H9 (cell line): Measurements from ENCODE around the gene SERPINE1. TPM values are rescaled to one million over a fixed set of nuclear protein-coding genes. Genes with fewer than 3 reads are reported as not detected.

ENCODE experiments used
- DNase-seq: peaks from one replicate; pipeline ENCODE4 v3.0.0-alpha.2; 2017
- H2AFZ ChIP-seq: one replicate; pipeline ENCODE4 v1.6.1; 2013; ENCODE audit warnings: mild to moderate bottlenecking, low read length, control low read depth, moderate library complexity
- H2AK5ac ChIP-seq: 2 replicates; pipeline ENCODE4 v1.6.1; 2013; ENCODE audit warnings: low read length, control low read depth, mixed read lengths; ENCODE audit not compliant: insufficient read length
- H2BK120ac ChIP-seq: one replicate; pipeline ENCODE4 v1.6.1; 2013; ENCODE audit warnings: low read depth, mild to moderate bottlenecking, low read length, control low read depth, inconsistent platforms; ENCODE audit not compliant: poor library complexity, severe bottlenecking
- H2BK12ac ChIP-seq: 2 replicates; pipeline ENCODE4 v1.6.1; 2013; ENCODE audit warnings: low read length, control low read depth, mixed read lengths, low read depth; ENCODE audit not compliant: insufficient read length
- H2BK15ac ChIP-seq: 2 replicates; pipeline ENCODE4 v1.6.1; 2013; ENCODE audit warnings: low read depth, low read length, control low read depth
- H2BK20ac ChIP-seq: one replicate; pipeline ENCODE4 v1.6.1; 2013; ENCODE audit warnings: low read depth, mild to moderate bottlenecking, low read length, control low read depth, inconsistent platforms; ENCODE audit not compliant: poor library complexity, severe bottlenecking
- H2BK5ac ChIP-seq: 2 replicates; pipeline ENCODE4 v1.6.1; 2013; ENCODE audit warnings: low read length, control low read depth, mixed read lengths; ENCODE audit not compliant: insufficient read length
- H3K14ac ChIP-seq: 2 replicates; pipeline ENCODE4 v1.6.1; 2013; ENCODE audit warnings: low read length, control low read depth; ENCODE audit not compliant: insufficient read depth
- H3K18ac ChIP-seq: 2 replicates; pipeline ENCODE4 v1.6.1; 2013; ENCODE audit warnings: low read depth, mild to moderate bottlenecking, mixed read lengths, low read length, control low read depth; ENCODE audit not compliant: insufficient read length
- H3K23ac ChIP-seq: 2 replicates; pipeline ENCODE4 v1.6.1; 2013; ENCODE audit warnings: low read length, control low read depth, mixed read lengths, low read depth; ENCODE audit not compliant: insufficient read length
- H3K23me2 ChIP-seq: 2 replicates; pipeline ENCODE4 v1.6.1; 2013; ENCODE audit warnings: low read depth, mild to moderate bottlenecking, mixed read lengths, low read length, control low read depth; ENCODE audit not compliant: insufficient read length, poor library complexity, severe bottlenecking
- H3K27ac ChIP-seq: 2 replicates; pipeline ENCODE4 v1.5.1; 2013; ENCODE audit warnings: low read length, control low read depth, mixed read lengths, low read depth; ENCODE audit not compliant: insufficient read length
- H3K27me3 ChIP-seq: 2 replicates; pipeline ENCODE4 v1.6.1; 2013; ENCODE audit warnings: low read length, control low read depth, inconsistent platforms; ENCODE audit not compliant: insufficient read depth
- H3K4ac ChIP-seq: 2 replicates; pipeline ENCODE4 v1.6.1; 2013; ENCODE audit warnings: low read depth, mild to moderate bottlenecking, control low read depth, inconsistent platforms, low read length, moderate library complexity
- H3K4me1 ChIP-seq: 2 replicates; pipeline ENCODE4 v1.6.1; 2013; ENCODE audit warnings: low read length, control low read depth, inconsistent platforms; ENCODE audit not compliant: insufficient read depth
- H3K4me2 ChIP-seq: 2 replicates; pipeline ENCODE4 v1.6.1; 2013; ENCODE audit warnings: low read length, control low read depth, mixed read lengths; ENCODE audit not compliant: insufficient read length, insufficient read depth
- H3K56ac ChIP-seq: 2 replicates; pipeline ENCODE4 v1.6.1; 2013; ENCODE audit warnings: low read depth, mild to moderate bottlenecking, mixed read lengths, low read length, control low read depth; ENCODE audit not compliant: insufficient read length
- H3K79me1 ChIP-seq: 2 replicates; pipeline ENCODE4 v1.6.1; 2013; ENCODE audit warnings: low read depth, mild to moderate bottlenecking, moderate library complexity, low read length, control low read depth, inconsistent platforms; ENCODE audit not compliant: insufficient read depth, poor library complexity, severe bottlenecking
- H3K79me2 ChIP-seq: 2 replicates; pipeline ENCODE4 v1.6.1; 2013; ENCODE audit warnings: low read length, control low read depth, inconsistent platforms; ENCODE audit not compliant: insufficient read depth
- H3K9ac ChIP-seq: 2 replicates; pipeline ENCODE4 v1.6.1; 2013; ENCODE audit warnings: low read length, control low read depth, mixed read lengths; ENCODE audit not compliant: insufficient read length; ENCODE audit errors: extremely low read depth
- H3K9me3 ChIP-seq: one replicate; pipeline ENCODE4 v1.6.1; 2013; ENCODE audit warnings: low read depth, low read length, inconsistent platforms; ENCODE audit not compliant: control insufficient read depth
- H3T11ph ChIP-seq: one replicate; pipeline ENCODE4 v1.6.1; 2013; ENCODE audit warnings: mild to moderate bottlenecking, low read length, control low read depth, inconsistent platforms
- H4K20me1 ChIP-seq: one replicate; pipeline ENCODE4 v1.6.1; 2013; ENCODE audit not compliant: control insufficient read depth, insufficient read length, insufficient read depth
- H4K5ac ChIP-seq: 2 replicates; pipeline ENCODE4 v1.6.1; 2013; ENCODE audit warnings: low read depth, mild to moderate bottlenecking, mixed read lengths, low read length, control low read depth; ENCODE audit not compliant: insufficient read length
- H4K8ac ChIP-seq: replicated peaks from 2 replicates; pipeline ENCODE4 v1.6.1; 2013; ENCODE audit warnings: low read length, control low read depth, mixed read lengths, low read depth; ENCODE audit not compliant: insufficient read length
- H4K91ac ChIP-seq: 2 replicates; pipeline ENCODE4 v1.6.1; 2013; ENCODE audit warnings: low read depth, mild to moderate bottlenecking, moderate library complexity, mixed read lengths, low read length, control low read depth; ENCODE audit not compliant: insufficient read length
- H3K27ac Mint-ChIP-seq, 3 experiments: 2 replicates in 2 of 3; 3 replicates in 1 of 3; pipeline ENCODE4 v1.8.0; 2020 to 2021; ENCODE audit warnings: mixed read lengths in 3 of 3, mild to moderate bottlenecking in 1 of 3, moderate library complexity in 1 of 3
- H3K27me3 Mint-ChIP-seq: 2 replicates; pipeline ENCODE4 v1.8.0; 2021; ENCODE audit warnings: low read depth, mild to moderate bottlenecking, moderate library complexity, mixed read lengths
- H3K36me3 Mint-ChIP-seq, 3 experiments: 2 replicates in 2 of 3; 3 replicates in 1 of 3; pipeline ENCODE4 v1.8.0; 2020 to 2021; ENCODE audit warnings: low read depth in 3 of 3, mixed read lengths in 3 of 3; ENCODE audit not compliant: insufficient read depth in 1 of 3
- H3K4me1 Mint-ChIP-seq, 2 experiments: 2 replicates each; pipeline ENCODE4 v1.8.0; 2020; ENCODE audit warnings: mixed read lengths in 2 of 2
- H3K4me3 Mint-ChIP-seq, 2 experiments: 2 replicates in 1 of 2; 3 replicates in 1 of 2; pipeline ENCODE4 v1.8.0; 2020 to 2021; ENCODE audit warnings: mild to moderate bottlenecking in 2 of 2, mixed read lengths in 2 of 2, moderate library complexity in 1 of 2
- H3K9me3 Mint-ChIP-seq, 2 experiments: 2 replicates in 1 of 2; 3 replicates in 1 of 2; pipeline ENCODE4 v1.8.0; 2020; ENCODE audit warnings: mild to moderate bottlenecking in 2 of 2, mixed read lengths in 2 of 2, moderate library complexity in 1 of 2
- CTCF ChIP-seq: fragments of 200-600 bp; sonication (generic); conservative IDR thresholded peaks from 3 replicates; pipeline ENCODE4 v1.8.0; 2021; ENCODE audit warnings: antibody characterized with exemption, mild to moderate bottlenecking
- WGBS: extraction: QIAGEN DNeasy Blood & Tissue Kit; methylation state at CpG from one replicate; pipeline ENCODE4 v1.1.7; 2013; ENCODE audit warnings: missing lambda C conversion rate, low lambda C conversion rate, mixed read lengths; ENCODE audit not compliant: insufficient read length; ENCODE audit errors: extremely low coverage; 5-methylcytosine and 5-hydroxymethylcytosine counted together
- total RNA-seq: library from RNA; stranded (reverse); gene quantifications from 2 replicates; pipeline ENCODE4 v1.2.1, GENCODE V29; 2021

Gene SERPINE1
- total RNA-seq, 1 experiment from 2014 or later = 11.5 TPM

GRCh38 chr7:101154693-101155102, 27.8 kb downstream of the SERPINE1 start:
- Histone ChIP-seq H3K9me3 (no peaks in the 10 kb centered on the region), H3K4me2 (peak overlapping the region; percentile 64), H3K79me2 (no peaks in the 10 kb centered on the region), H3K14ac (peak overlapping the region; percentile 59; the same call in 1 of the 2 replicates), H2BK5ac (no peak overlapping the region), H2BK20ac (no peak overlapping the region), H3K79me1 (no peaks in the 10 kb centered on the region), H4K20me1 (no peaks in the 10 kb centered on the region), H3K9ac (no peak overlapping the region), H3T11ph (no peak overlapping the region), H3K27ac (no peak overlapping the region), H3K56ac (no peak overlapping the region), H3K23ac (no peak overlapping the region), H2AK5ac (no peak overlapping the region), H4K5ac (no peak overlapping the region), H3K18ac (peak overlapping the region; percentile 56), H4K8ac (no peak overlapping the region), H2AFZ (no peak overlapping the region), H3K4me1 (no peaks in the 10 kb centered on the region), H2BK120ac (no peak overlapping the region), H2BK12ac (no peak overlapping the region), H3K27me3 (no peaks in the 10 kb centered on the region; the same call in 1 of the 2 replicates), H3K23me2 (peaks cover 6% of the 10 kb centered on the region), H2BK15ac (no peak overlapping the region), H4K91ac (no peak overlapping the region), H3K4ac (no peak overlapping the region)
- H3K36me3 Mint-ChIP-seq = peaks cover 0 to 26% (median 18%) of the 10 kb centered on the region in 3 experiments; a peak in 4 of 7 replicates
- DNase-seq = no peak
- peak overlapping the region; percentile 74 to 89 for H3K4me3 Mint-ChIP-seq
- H3K27ac Mint-ChIP-seq = no peak overlapping the region
- TF ChIP-seq CTCF = peak; percentile 19; the same call in 1 of the 3 replicates
- H3K9me3 Mint-ChIP-seq = peaks cover 2 to 8% of the 10 kb centered on the region in 2 experiments; a peak in 4 of 5 replicates
- peaks cover 11% of the 10 kb centered on the region for H3K27me3 Mint-ChIP-seq
- peaks cover 29 to 40% of the 10 kb centered on the region in 2 experiments for H3K4me1 Mint-ChIP-seq
- WGBS = no CpG with 5 or more reads among the region's 34 CpGs
